Osteoblast (primary cell): ENCODE results near the gene ZNF280C. TPM values are rescaled to one million over a fixed set of nuclear protein-coding genes. Genes with fewer than 3 reads are reported as not detected.

Experiments
- DNase-seq: peaks from one replicate; pipeline ENCODE4 v3.0.0; 2011; ENCODE audit warnings: low spot score, mixed read lengths; ENCODE audit not compliant: insufficient read length; ENCODE audit errors: missing footprints
- H2AFZ ChIP-seq: 2 replicates; pipeline ENCODE4 v1.6.0; 2011; ENCODE audit warnings: mild to moderate bottlenecking, low read length
- H3K27ac ChIP-seq: 2 replicates; pipeline ENCODE4 v1.5.1; 2011; ENCODE audit warnings: mild to moderate bottlenecking, low read depth, low read length, moderate library complexity
- H3K27me3 ChIP-seq: 2 replicates; pipeline ENCODE4 v1.6.0; 2012; ENCODE audit warnings: mild to moderate bottlenecking, control low read depth, inconsistent platforms, low read length, moderate library complexity; ENCODE audit not compliant: insufficient read depth
- H3K36me3 ChIP-seq: 2 replicates; pipeline ENCODE4 v1.5.1; 2011; ENCODE audit warnings: mild to moderate bottlenecking, low read length, control low read depth, moderate library complexity; ENCODE audit not compliant: insufficient read depth
- H3K4me1 ChIP-seq: 2 replicates; pipeline ENCODE4 v1.5.1; 2011; ENCODE audit warnings: mild to moderate bottlenecking, low read length, control low read depth, moderate library complexity; ENCODE audit not compliant: insufficient read depth
- H3K4me2 ChIP-seq: 2 replicates; pipeline ENCODE4 v1.6.0; 2011; ENCODE audit warnings: mild to moderate bottlenecking, low read length; ENCODE audit not compliant: insufficient read depth
- H3K4me3 ChIP-seq: fragments of 200-600 bp; sonication (generic); 3 replicates; pipeline ENCODE4 v1.5.1; 2012; ENCODE audit warnings: mild to moderate bottlenecking, low read length, inconsistent platforms; ENCODE audit not compliant: insufficient read depth
- H3K79me2 ChIP-seq: 2 replicates; pipeline ENCODE4 v1.6.0; 2012; ENCODE audit warnings: mild to moderate bottlenecking, low read length, control low read depth, inconsistent platforms; ENCODE audit not compliant: insufficient read depth
- H3K9me3 ChIP-seq: 2 replicates; pipeline ENCODE4 v1.5.1; 2011; ENCODE audit warnings: low read depth, low read length, control low read depth
- H4K20me1 ChIP-seq: 2 replicates; pipeline ENCODE4 v1.6.0; 2012; ENCODE audit warnings: mild to moderate bottlenecking, low read length, control low read depth; ENCODE audit not compliant: insufficient read depth
- total RNA-seq: library from RNA; depleted of rRNA; stranded (reverse); fragments of >200 nt; gene quantifications from 2 replicates; pipeline ENCODE4 v1.2.3, GENCODE V29; 2012
- TF ChIP-seq, protein P1 (sequence below): IDR thresholded peaks from 2 replicates; pipeline ENCODE4 v1.5.1; 2011; ENCODE audit warnings: mild to moderate bottlenecking, low read depth, low read length, moderate library complexity; ENCODE audit errors: extremely low read depth

ZNF280C gene
- total RNA-seq, 1 donor = 5.4 TPM

- Histone ChIP-seq H4K20me1 (no peaks in the 10 kb centered on the region), H3K9me3 (no peaks in the 10 kb centered on the region), H3K27me3 (peaks cover 2% of the 10 kb centered on the region), H3K4me1 (no peaks in the 10 kb centered on the region), H3K27ac (no peak overlapping the region), H3K79me2 (no peaks in the 10 kb centered on the region), H3K36me3 (no peaks in the 10 kb centered on the region), H3K4me3 (no peak overlapping the region), H3K4me2 (no peak overlapping the region), H2AFZ (no peak overlapping the region)
- DNase-seq = no peak
- TF ChIP-seq, protein P1, sequence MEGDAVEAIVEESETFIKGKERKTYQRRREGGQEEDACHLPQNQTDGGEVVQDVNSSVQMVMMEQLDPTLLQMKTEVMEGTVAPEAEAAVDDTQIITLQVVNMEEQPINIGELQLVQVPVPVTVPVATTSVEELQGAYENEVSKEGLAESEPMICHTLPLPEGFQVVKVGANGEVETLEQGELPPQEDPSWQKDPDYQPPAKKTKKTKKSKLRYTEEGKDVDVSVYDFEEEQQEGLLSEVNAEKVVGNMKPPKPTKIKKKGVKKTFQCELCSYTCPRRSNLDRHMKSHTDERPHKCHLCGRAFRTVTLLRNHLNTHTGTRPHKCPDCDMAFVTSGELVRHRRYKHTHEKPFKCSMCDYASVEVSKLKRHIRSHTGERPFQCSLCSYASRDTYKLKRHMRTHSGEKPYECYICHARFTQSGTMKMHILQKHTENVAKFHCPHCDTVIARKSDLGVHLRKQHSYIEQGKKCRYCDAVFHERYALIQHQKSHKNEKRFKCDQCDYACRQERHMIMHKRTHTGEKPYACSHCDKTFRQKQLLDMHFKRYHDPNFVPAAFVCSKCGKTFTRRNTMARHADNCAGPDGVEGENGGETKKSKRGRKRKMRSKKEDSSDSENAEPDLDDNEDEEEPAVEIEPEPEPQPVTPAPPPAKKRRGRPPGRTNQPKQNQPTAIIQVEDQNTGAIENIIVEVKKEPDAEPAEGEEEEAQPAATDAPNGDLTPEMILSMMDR = no peak
Observed at GRCh38 chrX:130212371-130212770, 56.3 kb downstream of the ZNF280C start.

- peaks cover 4% of the 10 kb centered on the region for H3K27me3 ChIP-seq
- H3K4me1 ChIP-seq = no peaks in the 10 kb centered on the region
- H3K79me2 ChIP-seq = no peaks in the 10 kb centered on the region
- no peak overlapping the region for H3K4me2 ChIP-seq
- no peaks in the 10 kb centered on the region for H3K9me3 ChIP-seq
- no peaks in the 10 kb centered on the region for H4K20me1 ChIP-seq
- no peaks in the 10 kb centered on the region for H3K36me3 ChIP-seq
- no peak for DNase-seq
- no peak overlapping the region for H2AFZ ChIP-seq
- TF ChIP-seq, protein P1 = no peak
- no peak overlapping the region for H3K4me3 ChIP-seq
- no peak overlapping the region for H3K27ac ChIP-seq
Observed at GRCh38 chrX:130211415-130212186, 57.1 kb downstream of the ZNF280C start.

- H3K4me2 ChIP-seq = no peak overlapping the region
- TF ChIP-seq, protein P1 = no peak
- no peaks in the 10 kb centered on the region for H3K9me3 ChIP-seq
- H3K36me3 ChIP-seq = no peaks in the 10 kb centered on the region
- no peaks in the 10 kb centered on the region for H4K20me1 ChIP-seq
- H3K79me2 ChIP-seq = no peaks in the 10 kb centered on the region
- no peak overlapping the region for H3K4me3 ChIP-seq
- no peaks in the 10 kb centered on the region for H3K4me1 ChIP-seq
- H3K27ac ChIP-seq = no peak overlapping the region
- H2AFZ ChIP-seq = no peak overlapping the region
- no peak for DNase-seq
- H3K27me3 ChIP-seq = peaks cover 2% of the 10 kb centered on the region
Observed at GRCh38 chrX:130204647-130205046, 64.1 kb downstream of the ZNF280C start.

DNA sequence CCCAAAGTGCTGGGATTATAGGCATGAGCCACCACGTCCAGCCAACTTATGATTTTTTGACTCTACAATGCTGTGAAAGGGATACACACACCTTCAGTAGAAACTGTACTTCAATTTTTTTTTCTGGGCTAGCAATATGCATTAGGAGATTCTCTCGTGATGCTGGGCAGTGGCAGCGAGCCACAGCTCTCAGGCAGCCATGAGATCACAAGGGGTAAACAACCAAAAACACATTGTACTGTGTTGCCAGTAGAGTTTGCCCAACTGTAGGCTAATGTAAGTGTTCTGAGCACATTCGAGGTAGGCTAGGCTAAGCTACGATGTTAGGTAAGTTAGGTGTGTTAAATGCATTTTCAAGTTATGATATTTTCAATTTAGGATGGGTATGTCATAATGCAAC is 71.2 kb downstream of the ZNF280C start:
- H3K9me3 ChIP-seq = no peaks in the 10 kb centered on the region
- H3K4me1 ChIP-seq = no peaks in the 10 kb centered on the region
- H4K20me1 ChIP-seq = no peaks in the 10 kb centered on the region
- no peak overlapping the region for H3K4me2 ChIP-seq
- no peak overlapping the region for H2AFZ ChIP-seq
- H3K79me2 ChIP-seq = no peaks in the 10 kb centered on the region
- H3K36me3 ChIP-seq = no peaks in the 10 kb centered on the region
- no peak overlapping the region for H3K4me3 ChIP-seq
- TF ChIP-seq, protein P1 = no peak
- no peaks in the 10 kb centered on the region for H3K27me3 ChIP-seq
- H3K27ac ChIP-seq = no peak overlapping the region
- no peak for DNase-seq
